NT2/D1 (cell line): Measurements from ENCODE around the gene COL23A1.

Experiments used
- SUZ12 ChIP-seq: IDR thresholded peaks from 2 replicates; pipeline ENCODE4 v1.6.1; 2011; ENCODE audit not compliant: insufficient read length, insufficient read depth; ENCODE audit errors: extremely low read depth
- YY1 ChIP-seq: IDR thresholded peaks from 2 replicates; pipeline ENCODE4 v1.6.1; 2011; ENCODE audit not compliant: insufficient read length, insufficient read depth
- ZNF274 ChIP-seq: IDR thresholded peaks from 2 replicates; pipeline ENCODE4 v1.6.1; 2011; ENCODE audit warnings: mild to moderate bottlenecking, low read depth, low read length

GRCh38 chr5:178364326-178364675, 225.9 kb downstream of the COL23A1 start:
- TF ChIP-seq ZNF274 (no peak), YY1 (no peak), SUZ12 (no peak)
